Measurements from ENCODE around the gene CATSPERE.

CATSPERE gene

DNA sequence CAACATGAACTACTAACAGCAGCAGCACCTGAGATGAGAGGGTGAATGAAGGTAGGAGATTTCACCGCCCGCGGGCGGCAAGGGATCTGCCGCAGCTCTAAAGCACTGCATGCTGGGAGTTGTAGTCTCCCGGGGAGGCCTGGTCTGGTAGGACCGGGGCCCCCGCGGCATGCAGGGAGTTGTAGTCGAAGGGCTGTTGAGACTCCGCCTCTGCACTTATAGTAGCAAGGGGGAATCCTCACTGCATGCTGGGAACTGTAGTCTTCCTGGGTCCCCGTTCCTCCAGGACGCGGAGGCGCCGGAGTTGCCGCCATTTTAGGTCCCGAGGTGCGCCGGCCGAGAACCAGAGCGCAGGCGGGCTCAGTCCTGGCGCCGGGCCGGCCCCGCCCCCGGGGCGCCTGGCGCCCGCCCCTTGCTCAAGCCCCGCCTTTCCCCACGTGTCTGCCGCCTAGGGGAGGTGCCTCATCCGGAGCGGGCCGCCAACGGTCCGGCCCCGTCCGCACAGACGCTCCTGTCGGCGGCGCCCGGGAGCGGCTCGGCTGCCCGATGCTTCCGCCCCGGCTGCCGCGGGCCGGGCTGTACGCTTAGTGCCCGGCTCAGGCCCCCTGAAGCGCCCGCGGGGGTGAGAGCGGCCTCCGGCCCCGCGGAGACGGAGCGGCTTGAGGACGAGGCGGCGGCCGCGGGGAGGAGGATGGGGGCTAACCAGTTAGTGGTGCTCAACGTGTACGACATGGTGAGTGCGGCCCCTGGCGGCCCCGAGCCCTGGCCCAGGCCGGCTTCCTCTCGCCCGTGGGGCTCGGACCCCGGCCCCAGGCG, 191.8 kb downstream of the CATSPERE start, which contains the start of gene DESI2:
Gene DESI2, plus strand, starts transcription at position 504 of the 816 bp plus-strand sequence. Its CDS starts 188 bp downstream, at position 692.
- TF ChIP-seq, protein P1, sequence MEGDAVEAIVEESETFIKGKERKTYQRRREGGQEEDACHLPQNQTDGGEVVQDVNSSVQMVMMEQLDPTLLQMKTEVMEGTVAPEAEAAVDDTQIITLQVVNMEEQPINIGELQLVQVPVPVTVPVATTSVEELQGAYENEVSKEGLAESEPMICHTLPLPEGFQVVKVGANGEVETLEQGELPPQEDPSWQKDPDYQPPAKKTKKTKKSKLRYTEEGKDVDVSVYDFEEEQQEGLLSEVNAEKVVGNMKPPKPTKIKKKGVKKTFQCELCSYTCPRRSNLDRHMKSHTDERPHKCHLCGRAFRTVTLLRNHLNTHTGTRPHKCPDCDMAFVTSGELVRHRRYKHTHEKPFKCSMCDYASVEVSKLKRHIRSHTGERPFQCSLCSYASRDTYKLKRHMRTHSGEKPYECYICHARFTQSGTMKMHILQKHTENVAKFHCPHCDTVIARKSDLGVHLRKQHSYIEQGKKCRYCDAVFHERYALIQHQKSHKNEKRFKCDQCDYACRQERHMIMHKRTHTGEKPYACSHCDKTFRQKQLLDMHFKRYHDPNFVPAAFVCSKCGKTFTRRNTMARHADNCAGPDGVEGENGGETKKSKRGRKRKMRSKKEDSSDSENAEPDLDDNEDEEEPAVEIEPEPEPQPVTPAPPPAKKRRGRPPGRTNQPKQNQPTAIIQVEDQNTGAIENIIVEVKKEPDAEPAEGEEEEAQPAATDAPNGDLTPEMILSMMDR (IDR thresholded peaks at IDR 0.05; ENCODE audit: unreplicated experiment in 3 of 3): peak; percentile 51 to 73 (median 53)
- Mint-ChIP-seq H3K27me3 (ENCODE audit: low read depth) (no peaks in the 10 kb centered on the region), H3K4me1 (peaks cover 24% of the 10 kb centered on the region), H3K27ac (peak within 1 kb of the TSS; percentile 81 to 88 (median 85)), H3K36me3 (ENCODE audit: low read depth) (peaks cover 9% of the 10 kb centered on the region), H3K4me3 (peak within 1 kb of the TSS; percentile 84 to 89 (median 89)), H3K9me3 (no peaks in the 10 kb centered on the region)

DNA sequence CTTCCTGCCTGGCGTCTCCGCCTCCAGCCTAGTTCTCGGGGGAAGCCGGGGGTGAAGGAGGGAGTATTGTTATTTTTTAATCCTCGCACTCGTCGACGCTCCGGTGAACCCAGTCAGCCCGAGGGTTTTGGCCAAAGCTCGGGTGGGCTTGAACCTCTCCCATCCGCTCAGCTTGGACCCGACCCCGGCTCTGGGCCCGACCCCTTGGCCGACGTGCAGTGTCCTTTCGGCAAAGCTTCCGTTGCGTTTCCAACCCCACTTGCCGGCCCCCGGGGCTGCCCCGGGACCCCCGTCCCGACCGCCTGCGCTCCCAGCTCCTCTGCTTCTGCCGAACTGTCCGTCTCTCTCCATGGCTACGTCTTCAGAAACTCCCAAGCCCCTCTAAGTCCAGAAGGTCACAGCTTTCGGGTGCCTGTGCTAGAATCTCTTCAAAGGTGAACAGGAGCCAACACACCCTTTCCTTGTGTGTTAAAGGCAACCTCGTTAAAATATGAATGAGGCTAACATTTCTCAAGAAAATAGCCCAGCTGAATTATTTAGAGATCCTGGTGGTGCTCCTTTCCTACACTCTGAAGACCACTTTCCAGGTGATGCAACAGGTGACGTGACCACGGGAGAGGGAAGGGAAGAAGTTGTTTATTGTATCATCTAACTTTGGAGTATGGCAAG, 192.5 kb downstream of the CATSPERE start:
- H3K27me3 Mint-ChIP-seq (ENCODE audit: low read depth): no peaks in the 10 kb centered on the region
- peaks cover 30% of the 10 kb centered on the region for H3K4me1 Mint-ChIP-seq

DNA sequence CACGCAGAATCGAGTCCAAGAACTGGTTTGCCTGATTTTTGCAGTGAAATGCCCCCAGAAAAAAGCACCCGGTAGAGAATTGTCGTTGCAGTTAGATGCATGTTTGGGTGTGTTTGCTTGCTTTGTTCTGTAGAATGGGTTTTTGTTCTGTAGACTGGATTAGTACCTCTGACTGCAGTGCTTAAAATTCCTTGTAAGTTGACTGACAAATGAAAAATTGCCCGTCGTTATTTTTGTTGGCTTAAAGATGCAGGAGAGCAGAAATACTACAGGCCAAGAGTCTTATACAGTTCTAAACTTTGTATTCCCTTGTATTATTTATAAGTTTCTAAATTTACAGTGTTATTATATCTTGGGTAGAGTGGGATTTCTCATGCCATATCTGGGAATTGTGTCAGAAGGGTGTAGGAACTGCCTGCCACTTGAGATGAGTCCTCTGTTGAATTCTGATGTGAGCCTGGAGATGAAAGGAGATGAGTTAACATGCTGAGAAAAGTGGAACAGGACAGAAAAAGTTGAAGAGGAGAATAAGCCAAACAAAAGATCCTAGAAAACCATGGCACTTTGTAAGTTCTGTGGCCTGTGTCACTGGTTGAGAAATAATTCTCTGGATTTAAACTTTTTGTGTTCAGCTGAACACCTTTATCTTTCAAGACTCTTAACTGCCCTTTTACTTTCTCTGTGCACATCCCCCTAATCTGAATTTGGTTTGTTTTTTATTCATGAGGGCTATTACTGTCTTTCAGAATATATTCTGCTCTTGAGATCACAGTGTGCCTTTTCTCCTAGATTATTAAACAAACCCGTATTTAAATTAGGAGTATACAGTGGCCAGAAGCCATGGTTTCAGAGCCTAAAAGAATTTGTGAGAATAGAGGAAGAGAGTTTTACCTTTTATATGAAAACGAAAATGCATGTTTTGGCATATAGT, 193.3 kb downstream of the CATSPERE start:
- H3K27ac Mint-ChIP-seq: no peak overlapping the region
- H3K9me3 Mint-ChIP-seq: no peaks in the 10 kb centered on the region
- no peak overlapping the region for H3K4me3 Mint-ChIP-seq
- TF ChIP-seq, protein P1 (IDR thresholded peaks at IDR 0.05; ENCODE audit: unreplicated experiment in 3 of 3): no peak
- H3K4me1 Mint-ChIP-seq: peaks cover 35% of the 10 kb centered on the region
- H3K36me3 Mint-ChIP-seq (ENCODE audit: low read depth): peaks cover 22% of the 10 kb centered on the region
- H3K27me3 Mint-ChIP-seq (ENCODE audit: low read depth): no peaks in the 10 kb centered on the region

More for the DNA sequence above, 192.5 kb downstream of the CATSPERE start:
- H3K4me3 Mint-ChIP-seq: no peak overlapping the region
- no peak overlapping the region for H3K27ac Mint-ChIP-seq
- peaks cover 16% of the 10 kb centered on the region for H3K36me3 Mint-ChIP-seq (ENCODE audit: low read depth)
- H3K9me3 Mint-ChIP-seq: no peaks in the 10 kb centered on the region
- TF ChIP-seq, protein P1 (IDR thresholded peaks at IDR 0.05; ENCODE audit: unreplicated experiment in 3 of 3): no peak

DNA sequence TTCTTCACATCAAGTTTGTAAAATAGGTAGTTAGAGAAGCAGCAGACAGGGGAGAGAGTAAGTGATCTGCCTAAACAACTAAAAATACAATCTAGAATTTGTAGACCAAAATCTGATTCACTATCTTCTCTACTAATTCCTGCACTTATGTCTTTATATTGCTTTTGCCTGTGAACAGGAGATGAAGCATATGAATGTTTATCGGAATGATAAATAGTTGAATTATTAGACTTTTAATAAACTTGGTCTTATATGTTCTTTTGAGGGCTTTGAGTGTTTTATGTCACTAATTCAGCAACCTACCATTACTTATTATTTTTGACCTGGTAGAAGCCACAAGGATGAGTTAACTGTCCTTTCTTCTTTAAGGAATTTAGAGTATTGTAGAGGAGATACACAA, 194.1 kb downstream of the CATSPERE start:
- TF ChIP-seq, protein P1 (IDR thresholded peaks at IDR 0.05; ENCODE audit: unreplicated experiment in 3 of 3): no peak
- Mint-ChIP-seq H3K27ac (no peak overlapping the region), H3K4me3 (no peak overlapping the region), H3K9me3 (peaks cover 4% of the 10 kb centered on the region), H3K36me3 (ENCODE audit: low read depth) (peaks cover 30% of the 10 kb centered on the region), H3K27me3 (ENCODE audit: low read depth) (no peaks in the 10 kb centered on the region), H3K4me1 (peaks cover 37% of the 10 kb centered on the region)

GRCh38 chr1:244657421-244657820, 196.3 kb downstream of the CATSPERE start:
- Mint-ChIP-seq H3K9me3 (peaks cover 4% of the 10 kb centered on the region), H3K4me1 (peaks cover 31% of the 10 kb centered on the region), H3K27me3 (ENCODE audit: low read depth) (no peaks in the 10 kb centered on the region), H3K27ac (no peak overlapping the region), H3K36me3 (ENCODE audit: low read depth) (peaks cover 45% of the 10 kb centered on the region), H3K4me3 (peak overlapping the region in 1 of 3 experiments; percentile 60)
- TF ChIP-seq, protein P1 (IDR thresholded peaks at IDR 0.05; ENCODE audit: unreplicated experiment in 3 of 3): no peak

Measured in nephron (organoid).